ENCODE data around the gene CSMD2.
A peak's percentile ranks its signal among the peaks of the same experiment; 100 is the strongest.
"Not testable (repeated sequence)": the region's sequence is repeated elsewhere in the genome, so short reads cannot be mapped to it uniquely, and the experiment has no call there.

Gene CSMD2

GRCh38 chr1:34164771-34165391 is at the start of gene CSMD2:
CSMD2 (minus strand) TSS chr1:34165230; CDS start chr1:34165097, 133 bp downstream.
- peak; percentile 16 for DNase-seq (ENCODE audit: low read depth)

- DNase-seq (ENCODE audit: low read depth): no peak
Observed at GRCh38 chr1:34213956-34214355, 48.9 kb upstream of the CSMD2 start.

- no peak for DNase-seq (ENCODE audit: low read depth)
Observed at GRCh38 chr1:34212673-34213072, 47.6 kb upstream of the CSMD2 start.

- peak; percentile 16 for DNase-seq (ENCODE audit: low read depth)
Observed at GRCh38 chr1:34199927-34200326, 34.9 kb upstream of the CSMD2 start.

- no peak for DNase-seq (ENCODE audit: low read depth)
Observed at GRCh38 chr1:34192621-34193020, 27.6 kb upstream of the CSMD2 start.

- no peak for DNase-seq (ENCODE audit: low read depth)
Observed at GRCh38 chr1:34190692-34191091, 25.7 kb upstream of the CSMD2 start.

GRCh38 chr1:34188985-34189384 is 24.0 kb upstream of the CSMD2 start:
- DNase-seq (ENCODE audit: low read depth): no peak

- DNase-seq (ENCODE audit: low read depth): no peak
Observed at GRCh38 chr1:34188418-34188817, 23.4 kb upstream of the CSMD2 start.

GRCh38 chr1:34186741-34187494 is 21.9 kb upstream of the CSMD2 start:
- no peak for DNase-seq (ENCODE audit: low read depth)

GRCh38 chr1:34183381-34183780 is 18.4 kb upstream of the CSMD2 start:
- DNase-seq (ENCODE audit: low read depth): not testable (repeated sequence)

GRCh38 chr1:34178072-34178471 is 13.0 kb upstream of the CSMD2 start:
- DNase-seq (ENCODE audit: low read depth): no peak

GRCh38 chr1:34176830-34177603 is 12.0 kb upstream of the CSMD2 start, which contains the start of gene C1orf94:
C1orf94 (plus strand) TSS chr1:34176907; CDS start chr1:34177790, 883 bp downstream.
- DNase-seq (ENCODE audit: low read depth): no peak

- DNase-seq (ENCODE audit: low read depth): no peak
Observed at GRCh38 chr1:34175744-34176143, 10.7 kb upstream of the CSMD2 start.

- no peak for DNase-seq (ENCODE audit: low read depth)
Observed at GRCh38 chr1:34167389-34167788, 2.4 kb upstream of the CSMD2 start.

GRCh38 chr1:34166625-34167361 is 1.8 kb upstream of the CSMD2 start:
- no peak for DNase-seq (ENCODE audit: low read depth)

GRCh38 chr1:34166191-34166624 is 1.2 kb upstream of the CSMD2 start:
- DNase-seq (ENCODE audit: low read depth): no peak

- DNase-seq (ENCODE audit: low read depth): no peak
Observed at GRCh38 chr1:34165422-34165921, 442 bp upstream of the CSMD2 start.

GRCh38 chr1:34163792-34164731 is 968 bp downstream of the CSMD2 start:
- DNase-seq (ENCODE audit: low read depth): no peak

- peak; percentile 56 for DNase-seq (ENCODE audit: low read depth)
Observed at GRCh38 chr1:34162852-34163766, 1.9 kb downstream of the CSMD2 start.

- no peak for DNase-seq (ENCODE audit: low read depth)
Observed at GRCh38 chr1:34156739-34157138, 8.3 kb downstream of the CSMD2 start.

Data from ELR (cell line).